ENCODE data around the gene UCP1. TPM values are rescaled to one million over a fixed set of nuclear protein-coding genes. Genes with fewer than 3 reads are reported as not detected.

UCP1 gene, protein sequence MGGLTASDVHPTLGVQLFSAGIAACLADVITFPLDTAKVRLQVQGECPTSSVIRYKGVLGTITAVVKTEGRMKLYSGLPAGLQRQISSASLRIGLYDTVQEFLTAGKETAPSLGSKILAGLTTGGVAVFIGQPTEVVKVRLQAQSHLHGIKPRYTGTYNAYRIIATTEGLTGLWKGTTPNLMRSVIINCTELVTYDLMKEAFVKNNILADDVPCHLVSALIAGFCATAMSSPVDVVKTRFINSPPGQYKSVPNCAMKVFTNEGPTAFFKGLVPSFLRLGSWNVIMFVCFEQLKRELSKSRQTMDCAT
- total RNA-seq, result 0.32 TPM in 1 of 2 replicates, not detected in the other

DNA sequence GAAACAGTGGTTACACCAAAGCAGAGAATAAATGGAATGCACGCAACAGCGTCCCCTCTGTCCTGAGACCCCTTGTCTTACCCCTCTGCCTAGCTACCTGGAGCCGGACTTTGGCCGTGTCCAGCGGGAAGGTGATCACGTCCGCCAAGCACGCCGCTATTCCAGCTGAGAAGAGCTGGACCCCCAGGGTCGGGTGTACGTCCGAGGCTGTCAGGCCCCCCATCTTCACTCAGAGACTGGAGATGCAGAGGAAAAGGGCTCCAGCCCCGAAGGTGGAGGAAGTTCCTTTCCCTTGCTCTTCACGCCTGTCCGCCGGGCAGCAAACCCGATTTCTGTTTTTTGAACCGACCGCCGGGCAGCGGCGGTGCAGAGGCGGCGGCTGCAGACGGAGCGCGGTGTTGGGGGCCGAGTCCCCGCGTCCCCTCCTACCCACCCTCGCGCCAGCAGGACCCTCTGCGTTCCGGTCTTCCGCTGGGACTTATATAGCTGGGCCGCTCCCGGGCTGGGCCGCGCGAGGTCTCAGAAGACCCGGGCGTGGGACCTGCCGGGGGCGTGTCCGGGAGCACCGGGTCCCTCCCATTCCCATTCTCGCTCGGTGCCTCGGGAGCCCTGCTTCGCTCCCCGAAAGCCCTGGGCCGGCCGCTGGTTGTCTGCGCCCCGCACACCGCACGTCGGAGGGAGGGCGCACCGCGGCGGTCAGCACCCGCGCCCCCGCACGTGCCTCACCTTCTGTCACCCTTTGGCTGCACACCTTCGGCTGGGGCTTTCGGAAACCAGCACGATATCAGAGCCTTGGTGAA lies at the start of gene UCP1:
UCP1 (minus strand) TSS at position 455 of the 800 bp plus-strand sequence; CDS start at position 223, 232 bp downstream.

DNA sequence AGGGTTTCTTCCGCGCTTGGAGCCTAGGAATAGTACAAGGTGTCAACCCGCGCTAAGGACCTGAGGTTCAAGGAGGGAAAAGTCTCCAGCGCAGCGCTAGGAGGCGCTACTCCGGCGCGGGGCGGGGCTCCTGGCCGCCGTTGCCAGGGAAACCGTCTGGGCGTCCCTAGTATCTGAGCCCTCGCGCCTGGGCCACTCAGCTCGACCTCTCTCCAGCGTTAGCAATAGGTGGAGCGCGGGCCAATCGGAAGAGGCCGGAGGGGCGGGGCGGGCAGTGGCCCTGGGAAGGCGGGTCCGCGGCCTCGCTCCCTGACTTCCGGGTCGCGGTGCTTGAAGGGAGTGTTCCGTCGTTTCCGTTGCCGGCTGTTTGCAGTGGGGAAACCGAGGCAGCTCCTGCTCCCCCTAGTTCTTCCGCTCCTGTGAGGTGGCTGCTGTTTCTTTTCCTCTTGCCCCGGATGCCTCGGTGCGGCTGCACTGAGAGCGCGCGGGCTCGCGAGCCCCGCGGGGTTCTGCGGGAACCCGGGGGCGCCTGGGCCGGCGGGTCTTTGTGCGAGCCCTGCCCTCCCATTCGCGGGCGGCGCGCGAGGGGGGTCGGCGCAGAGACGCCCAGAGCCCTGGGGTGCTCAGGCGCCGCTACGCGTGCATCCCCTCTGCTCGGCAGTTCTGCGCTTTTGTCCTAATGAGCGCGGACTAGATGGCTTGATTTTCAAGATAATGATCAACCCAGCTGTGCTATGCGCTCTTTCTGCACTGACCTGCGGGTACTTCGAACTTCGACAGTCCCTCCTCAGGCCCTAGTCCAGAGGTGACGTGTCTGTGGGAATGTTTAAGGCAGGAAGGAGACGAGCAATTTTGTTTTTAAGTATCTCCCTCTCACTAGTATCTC lies 44.7 kb downstream of the UCP1 start, which contains the start of gene ELMOD2:
ELMOD2 (plus strand) TSS at position 312 of the 886 bp plus-strand sequence. CDS start 1,261 bp downstream, outside the sequence.

Other genes with a start within 250 kb of the UCP1 start
- 65.6 and 74.5 TPM in 2 replicates for gene SCOC, start 195.3 kb downstream of the UCP1 start, total RNA-seq
- 0.32 and 2.1 TPM in 2 replicates for gene CLGN, start 141.3 kb downstream of the UCP1 start, total RNA-seq
- gene MGAT4D, start 70.7 kb downstream of the UCP1 start, total RNA-seq, result not detected in 2 replicates
- 25.3 and 27.1 TPM in 2 replicates for gene ELMOD2, start 44.8 kb downstream of the UCP1 start, total RNA-seq
- gene TBC1D9, start 187.4 kb upstream of the UCP1 start, total RNA-seq, result 35.7 and 40.1 TPM in 2 replicates